Testis (tissue), 3 donors: Measurements from ENCODE around the gene ST6GAL1. TPM values are rescaled to one million over a fixed set of nuclear protein-coding genes. Genes with fewer than 3 reads are reported as not detected.

Experiments used
- DNase-seq: peaks from one replicate; pipeline ENCODE4 v3.0.0-alpha.2; 2019
- H3K27ac ChIP-seq, 2 donors: fragments of 200-600 bp; sonication (generic); one replicate each; pipeline ENCODE4 v1.5.1; 2019
- H3K27me3 ChIP-seq: fragments of 200-600 bp; sonication (generic); one replicate; pipeline ENCODE4 v1.5.1; 2019
- H3K36me3 ChIP-seq: fragments of 200-600 bp; sonication (generic); one replicate; pipeline ENCODE4 v1.5.1; 2017; ENCODE audit warnings: low read depth; ENCODE audit errors: missing control alignments
- H3K4me1 ChIP-seq: fragments of 200-600 bp; sonication (generic); one replicate; pipeline ENCODE4 v1.5.1; 2019
- H3K4me3 ChIP-seq, 2 donors: fragments of 200-600 bp; sonication (generic); one replicate each; pipeline ENCODE4 v1.5.1; 2017 to 2019
- H3K9me3 ChIP-seq: fragments of 200-600 bp; sonication (generic); one replicate; pipeline ENCODE4 v1.5.1; 2017
- CTCF ChIP-seq, 3 experiments: fragments of 450-650 bp in 2 of 3; fragments of 200-600 bp in 1 of 3; sonication (generic) in 1 of 3; IDR thresholded peaks; one replicate each; pipeline ENCODE4 v1.5.1; 2016 to 2019; ENCODE audit warnings: antibody characterized with exemption in 3 of 3, mild to moderate bottlenecking in 2 of 3, moderate library complexity in 1 of 3
- POLR2A ChIP-seq: fragments of 450-650 bp; IDR thresholded peaks from one replicate; pipeline ENCODE4 v1.6.1; 2017; ENCODE audit warnings: antibody characterized with exemption, mild to moderate bottlenecking, moderate library complexity
- WGBS, 2 donors: methylation state at CpG; one replicate each; pipeline ENCODE4 v1.1.5; 2018; 5-methylcytosine and 5-hydroxymethylcytosine counted together
- intact Hi-C: fragments of 100-400 bp; cut with DNase I; formaldehyde crosslinking; loops from one replicate; pipeline ENCODE4 v1.15.1; 2023; ENCODE audit warnings: low total_unique reads
- polyA plus RNA-seq: library from polyadenylated mRNA; stranded (reverse); fragments of 350-450 nt; fragmentation: Illumina TruSeq; extraction: RNeasy Lipid Tissue Mini Kit (QIAGEN cat#74804); gene quantifications from one replicate; pipeline ENCODE4 v1.2.3, GENCODE V29; 2014; ENCODE audit warnings: low read depth, low replicate concordance; ENCODE audit not compliant: insufficient read depth
- total RNA-seq, 2 donors: library from RNA; depleted of rRNA; stranded (reverse); fragments of >200 nt; gene quantifications; one replicate each; pipeline ENCODE4 v1.2.3, GENCODE V29; 2016

Gene ST6GAL1
- total and polyA plus RNA-seq, 3 donors from 2014 or later: 12.8 to 26.3 (median 16.9) TPM

GRCh38 chr3:187061748-187062147 lies 131.4 kb downstream of the ST6GAL1 start:
- no peak for DNase-seq
- H3K27ac ChIP-seq: no peak overlapping the region
- H3K27me3 ChIP-seq: no peaks in the 10 kb centered on the region
- no peaks in the 10 kb centered on the region for H3K4me1 ChIP-seq
- no peak overlapping the region for H3K4me3 ChIP-seq
- H3K9me3 ChIP-seq: no peaks in the 10 kb centered on the region
- intact Hi-C loops: no loop called here
- no peak for TF ChIP-seq CTCF (IDR thresholded peaks at IDR 0.05)
- no peak for TF ChIP-seq POLR2A
- no peaks in the 10 kb centered on the region for H3K36me3 ChIP-seq
- WGBS, 2 donors: 59 to 94% methylated on average over 3 of the region's 3 CpGs

GRCh38 chr3:187062526-187063177 lies 132.3 kb downstream of the ST6GAL1 start:
- Histone ChIP-seq H3K4me3 (no peak overlapping the region), H3K27me3 (no peaks in the 10 kb centered on the region), H3K4me1 (no peaks in the 10 kb centered on the region), H3K9me3 (no peaks in the 10 kb centered on the region), H3K27ac (no peak overlapping the region), H3K36me3 (no peaks in the 10 kb centered on the region)
- intact Hi-C loops: no loop called here
- TF ChIP-seq CTCF (IDR thresholded peaks at IDR 0.05) (no peak), POLR2A (no peak)
- no peak for DNase-seq

- DNase-seq: no peak
- intact Hi-C loops: no loop called here
- H3K36me3 ChIP-seq: no peaks in the 10 kb centered on the region
- H3K27ac ChIP-seq: no peak overlapping the region
- H3K9me3 ChIP-seq: no peaks in the 10 kb centered on the region
- TF ChIP-seq CTCF (IDR thresholded peaks at IDR 0.05) (no peak), POLR2A (no peak)
- H3K4me1 ChIP-seq: peaks cover under 1% of the 10 kb centered on the region
- no peaks in the 10 kb centered on the region for H3K27me3 ChIP-seq
- no peak overlapping the region for H3K4me3 ChIP-seq
- 86 to 90% methylated on average over 6 of the region's 6 CpGs for WGBS, 2 donors
Observed at GRCh38 chr3:187063286-187064121, 133.2 kb downstream of the ST6GAL1 start.

- Histone ChIP-seq H3K27ac (no peak overlapping the region), H3K27me3 (no peaks in the 10 kb centered on the region), H3K36me3 (no peaks in the 10 kb centered on the region), H3K4me3 (no peak overlapping the region), H3K9me3 (no peaks in the 10 kb centered on the region), H3K4me1 (peaks cover 5% of the 10 kb centered on the region)
- DNase-seq: no peak
- 83 to 88% methylated on average over 12 of the region's 12 CpGs for WGBS, 2 donors
- no peak for TF ChIP-seq POLR2A
- TF ChIP-seq CTCF (IDR thresholded peaks at IDR 0.05): no peak
- intact Hi-C loops: no loop called here
Observed at GRCh38 chr3:187064210-187065115, 134.1 kb downstream of the ST6GAL1 start.
